ENCODE data around the gene P2RX6. TPM values are rescaled to one million over a fixed set of nuclear protein-coding genes. Genes with fewer than 3 reads are reported as not detected.
A peak's percentile ranks its signal among the peaks of the same experiment; 100 is the strongest.

Gene P2RX6
- total and polyA plus RNA-seq, 9 of the 15 experiments (the other 6 are each of a cell fraction or from before 2014, with no cell fraction given): 0.01 to 3.9 (median 1.5) TPM; not detected in 1

- TF ChIP-seq MTA1 (IDR thresholded peaks at IDR 0.05; ENCODE audit: borderline replicate concordance) (no peak), HNRNPL (IDR thresholded peaks at IDR 0.05; ENCODE audit: low read depth, low read length) (no peak), SREBF1 (IDR thresholded peaks at IDR 0.05; ENCODE audit: borderline replicate concordance, low read depth, low read length) (no peak), TCF15 (CRISPR knock-in tag; IDR thresholded peaks at IDR 0.05) (peak; percentile 54; the same call in 1 of the 2 replicates), RUNX1 (IDR thresholded peaks at IDR 0.05; ENCODE audit: low read depth) (no peak), IFI16 (CRISPR knock-in tag; IDR thresholded peaks at IDR 0.05) (peak; percentile 73; the same call in 1 of the 2 replicates), HMGXB4 (CRISPR knock-in tag; IDR thresholded peaks at IDR 0.05) (no peak), ELF2 (CRISPR knock-in tag; IDR thresholded peaks at IDR 0.05) (no peak), NR2F6 (CRISPR knock-in tag; IDR thresholded peaks at IDR 0.05) (0 out of 2 replicates have a peak, but pooled peaks have one; percentile 18), ELF4 (CRISPR knock-in tag; IDR thresholded peaks at IDR 0.05) (peak; percentile 17; the same call in 1 of the 2 replicates), ERF (CRISPR knock-in tag; IDR thresholded peaks at IDR 0.05) (no peak), SMARCA5 (IDR thresholded peaks at IDR 0.05) (no peak), NR0B1 (IDR thresholded peaks at IDR 0.05; ENCODE audit: partially characterized antibody) (no peak), SMAD3 (CRISPR knock-in tag; conservative IDR thresholded peaks at IDR 0.05) (0 out of 2 replicates have a peak, but pooled peaks have one; percentile 43), ZSCAN29 (IDR thresholded peaks at IDR 0.05) (no peak), TRIM25 (IDR thresholded peaks at IDR 0.05; ENCODE audit: borderline replicate concordance) (no peak), TOE1 (IDR thresholded peaks at IDR 0.05; ENCODE audit: borderline replicate concordance) (no peak), TOE1 (CRISPR knock-in tag; IDR thresholded peaks at IDR 0.05; ENCODE audit: borderline replicate concordance, low read depth) (no peak), RNF219 (CRISPR knock-in tag; IDR thresholded peaks at IDR 0.05) (no peak), NR3C1 (CRISPR knock-in tag; IDR thresholded peaks at IDR 0.05) (no peak)
Observed at GRCh38 chr22:20980938-20981722, 33.8 kb upstream of the P2RX6 start (continued).

All from K562 (cell line).